HG03565 (cell line): ENCODE measurements around the gene EBF3.

Source experiments
- ATAC-seq: cut with Tn5 transposase; IDR thresholded peaks from one replicate; pipeline ENCODE4 v1.9.1; 2021; ENCODE audit warnings: mild to moderate bottlenecking, moderate library complexity; ENCODE audit not compliant: unreplicated experiment

EBF3 gene, protein sequence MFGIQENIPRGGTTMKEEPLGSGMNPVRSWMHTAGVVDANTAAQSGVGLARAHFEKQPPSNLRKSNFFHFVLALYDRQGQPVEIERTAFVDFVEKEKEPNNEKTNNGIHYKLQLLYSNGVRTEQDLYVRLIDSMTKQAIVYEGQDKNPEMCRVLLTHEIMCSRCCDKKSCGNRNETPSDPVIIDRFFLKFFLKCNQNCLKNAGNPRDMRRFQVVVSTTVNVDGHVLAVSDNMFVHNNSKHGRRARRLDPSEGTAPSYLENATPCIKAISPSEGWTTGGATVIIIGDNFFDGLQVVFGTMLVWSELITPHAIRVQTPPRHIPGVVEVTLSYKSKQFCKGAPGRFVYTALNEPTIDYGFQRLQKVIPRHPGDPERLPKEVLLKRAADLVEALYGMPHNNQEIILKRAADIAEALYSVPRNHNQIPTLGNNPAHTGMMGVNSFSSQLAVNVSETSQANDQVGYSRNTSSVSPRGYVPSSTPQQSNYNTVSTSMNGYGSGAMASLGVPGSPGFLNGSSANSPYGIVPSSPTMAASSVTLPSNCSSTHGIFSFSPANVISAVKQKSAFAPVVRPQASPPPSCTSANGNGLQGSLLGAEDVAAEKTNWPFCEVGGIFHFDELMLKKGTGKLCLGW

DNA sequence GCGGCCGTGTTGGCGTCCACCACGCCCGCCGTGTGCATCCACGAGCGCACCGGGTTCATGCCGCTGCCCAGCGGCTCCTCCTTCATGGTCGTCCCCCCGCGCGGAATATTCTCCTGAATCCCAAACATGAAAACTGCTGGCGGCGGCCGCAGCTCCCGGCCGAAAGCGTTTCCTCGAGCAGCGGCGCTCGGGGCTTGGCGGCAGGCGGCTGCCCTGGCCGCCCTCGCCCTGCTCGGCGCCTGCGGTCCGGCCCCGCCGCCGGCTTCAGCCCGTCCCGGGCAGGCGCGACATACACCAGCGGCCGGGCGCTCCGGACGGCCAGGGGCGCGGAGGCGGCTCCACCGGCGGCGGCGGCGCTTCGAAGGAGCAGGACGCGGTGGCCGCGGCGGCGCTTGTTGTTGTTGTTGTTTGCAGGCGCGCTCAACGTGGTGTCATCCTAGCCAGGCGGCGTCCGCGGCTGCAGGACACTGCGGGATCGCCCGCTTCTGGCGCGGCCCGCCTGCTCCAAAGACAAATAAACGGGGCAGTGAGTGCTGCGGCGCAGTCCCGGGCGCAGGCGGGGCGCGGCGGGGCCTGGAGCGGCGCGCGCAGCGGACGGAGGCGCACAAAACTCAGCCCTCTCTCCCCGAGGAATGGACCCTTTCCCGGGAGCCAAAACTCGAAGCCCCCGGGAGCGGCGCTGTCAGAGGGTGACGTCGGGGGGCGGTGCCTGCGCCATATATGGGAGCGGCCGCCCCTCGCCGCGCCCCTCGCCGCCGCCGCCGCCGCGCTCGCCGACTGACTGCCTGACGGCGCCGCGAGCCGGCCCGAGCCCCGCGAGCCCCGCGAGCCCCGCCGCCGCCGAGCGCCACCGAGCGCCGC is at the start of gene EBF3:
Gene EBF3, minus strand, starts transcription at position 634 of the 861 bp plus-strand sequence. Its CDS starts 506 bp downstream, at position 128.
- ATAC-seq: no peak

DNA sequence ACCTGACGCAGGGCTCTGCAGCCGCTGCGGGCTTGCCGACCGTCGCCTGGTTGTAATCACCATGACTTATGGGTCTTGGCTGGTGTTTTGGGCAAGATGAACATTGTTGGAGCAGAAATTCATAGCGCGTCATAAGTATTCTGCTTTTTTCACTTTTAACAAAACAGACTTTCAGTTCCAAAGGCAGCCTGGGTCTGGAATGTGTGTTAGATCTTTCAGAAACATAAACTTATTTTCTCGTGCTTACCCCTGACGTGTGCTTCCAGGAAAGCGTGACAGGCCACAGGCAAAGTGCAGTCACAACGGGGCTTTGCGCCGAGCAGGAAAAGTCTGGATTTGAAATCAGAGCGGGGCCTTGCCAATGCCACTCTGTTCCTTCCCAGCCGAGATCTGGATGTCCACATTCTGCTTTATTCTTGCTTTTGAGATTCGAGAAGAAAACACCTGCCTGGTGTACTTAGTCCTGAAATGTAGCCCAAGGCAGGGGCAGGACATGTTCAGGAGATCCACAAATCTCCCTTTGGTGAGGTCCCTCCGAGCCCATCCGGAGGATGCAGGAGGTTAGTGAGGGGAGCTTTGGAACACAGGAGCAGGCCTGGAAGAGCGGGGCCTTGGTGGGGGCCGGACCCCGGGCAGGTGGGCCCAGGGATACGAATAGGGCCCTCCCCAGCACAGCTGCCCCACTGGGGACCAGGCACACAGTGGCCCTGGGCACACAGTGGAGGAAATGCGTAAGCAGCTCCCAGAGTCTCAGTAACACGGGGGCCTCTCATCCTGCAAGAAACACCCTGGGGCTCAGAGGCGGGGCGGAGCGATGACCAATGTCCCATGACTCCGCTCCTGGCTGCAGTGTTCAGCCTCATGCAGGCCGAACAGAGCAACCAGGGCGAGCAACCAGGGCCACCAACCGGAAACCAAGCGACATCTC is 49.5 kb upstream of the EBF3 start:
- no peak for ATAC-seq

DNA sequence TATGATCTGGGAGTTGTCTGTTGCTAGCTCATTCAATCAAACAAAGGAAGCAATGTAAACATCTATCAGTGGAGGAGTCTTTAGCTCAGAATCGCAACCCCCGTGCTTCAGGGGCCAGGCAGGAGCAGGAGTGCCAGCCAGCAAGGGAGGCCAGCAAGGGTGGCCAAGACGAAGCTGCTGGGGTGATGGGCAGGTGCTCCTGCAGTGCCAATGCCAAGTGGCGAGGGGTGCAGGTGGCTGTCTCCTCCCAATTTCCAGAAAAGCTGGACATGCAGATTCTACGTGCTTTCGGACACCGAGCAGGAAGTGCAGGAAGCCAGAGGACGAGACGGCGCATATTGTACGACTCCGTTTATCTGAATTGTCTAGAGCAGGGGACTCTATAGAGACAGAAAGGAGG is 48.1 kb upstream of the EBF3 start:
- no peak for ATAC-seq

DNA sequence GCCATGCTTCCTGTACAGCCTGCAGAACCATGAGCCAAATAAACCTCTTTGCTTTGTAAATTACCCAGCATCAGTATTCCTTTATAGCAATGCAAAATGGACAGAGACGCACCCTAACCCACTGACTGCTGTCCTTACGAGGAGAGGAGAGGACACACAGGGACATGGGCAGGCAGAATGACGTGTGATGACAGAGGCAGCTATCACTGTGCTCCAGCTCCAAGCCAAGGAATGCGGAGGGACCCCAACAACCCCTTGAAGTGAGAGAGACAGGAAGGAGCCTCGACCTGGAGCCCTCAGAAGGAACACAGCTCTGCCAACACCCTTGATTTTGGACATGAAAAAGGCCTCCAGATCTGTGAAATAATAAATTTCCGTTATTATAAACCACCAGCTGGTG is 46.6 kb upstream of the EBF3 start:
- no peak for ATAC-seq

DNA sequence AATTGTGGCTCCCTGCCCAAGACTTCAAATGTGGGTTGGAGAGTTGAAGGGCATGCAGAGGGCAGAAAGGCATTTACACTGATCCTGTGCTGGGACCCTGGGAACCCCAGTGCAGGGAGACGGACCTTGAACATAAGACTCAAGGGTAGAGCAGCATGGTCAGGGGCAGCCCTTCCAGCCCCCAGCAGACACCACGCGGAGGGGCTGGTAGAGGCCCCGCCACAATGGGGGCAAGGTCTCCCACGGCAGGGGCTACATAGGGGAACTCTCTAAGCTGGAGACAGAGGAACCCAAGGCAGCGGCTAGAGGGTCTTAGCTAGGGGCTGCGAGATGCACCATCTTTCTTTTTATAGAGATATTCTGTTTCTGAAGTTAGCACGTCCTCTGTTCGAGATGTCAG is 45.2 kb upstream of the EBF3 start:
- ATAC-seq: no peak

DNA sequence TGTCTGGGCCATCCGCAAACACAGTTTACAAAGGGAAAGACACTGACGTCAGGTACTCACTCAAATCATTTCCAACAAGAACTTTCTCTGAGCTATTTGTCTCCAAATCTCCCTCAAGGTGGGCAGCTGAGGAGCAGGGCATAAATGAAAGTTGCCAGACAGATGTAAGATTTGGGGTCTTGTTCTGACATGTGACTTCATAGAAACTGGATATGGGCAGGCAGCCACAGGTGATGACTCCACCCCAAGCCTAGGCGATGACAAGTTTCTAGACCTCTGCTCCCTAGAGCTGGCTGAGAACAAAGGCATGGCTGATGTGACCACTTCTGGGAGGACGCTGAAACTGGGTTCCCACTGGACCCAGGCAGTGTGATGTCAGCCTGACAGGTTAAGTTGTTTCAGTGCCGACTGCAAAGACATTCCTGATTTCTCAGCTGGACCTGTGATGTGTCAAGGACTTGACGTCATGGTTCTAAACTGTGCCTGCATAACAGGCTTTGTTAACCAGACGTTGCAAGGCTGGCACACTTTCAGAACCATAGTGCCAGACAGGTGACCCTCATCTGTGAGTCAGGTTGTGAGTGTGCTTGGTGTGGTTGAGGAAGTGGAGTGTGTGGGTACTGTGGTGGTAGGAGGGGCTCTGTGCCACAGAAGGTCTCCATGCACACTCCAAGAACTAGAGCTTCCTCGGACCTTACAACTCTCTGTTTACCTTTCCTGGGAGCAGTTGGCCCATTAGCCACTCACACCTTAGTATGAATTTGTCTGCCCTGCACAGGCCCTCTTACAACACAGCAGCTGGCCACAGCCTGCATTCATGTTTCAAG is 39.9 kb upstream of the EBF3 start:
- no peak for ATAC-seq

DNA sequence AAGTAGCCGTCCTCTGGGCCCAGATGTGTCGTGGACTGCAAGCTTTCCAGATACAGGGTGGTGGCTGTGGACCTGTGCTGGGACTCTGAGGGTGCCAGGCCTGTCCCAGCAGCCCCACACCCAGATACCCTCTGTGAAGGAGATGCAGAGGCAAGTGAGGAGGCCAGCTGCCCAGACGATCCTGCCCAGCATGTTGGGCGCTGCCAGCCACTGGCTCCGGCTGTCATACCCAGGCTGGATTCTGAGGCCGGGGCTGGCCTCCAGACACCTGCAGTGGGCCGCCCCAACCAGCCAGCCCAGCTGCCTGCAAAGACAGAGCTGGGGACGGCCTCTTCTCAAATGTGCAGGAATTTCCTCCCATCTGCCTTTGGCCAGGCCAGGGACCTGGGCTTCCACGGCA is 39.1 kb upstream of the EBF3 start:
- no peak for ATAC-seq

DNA sequence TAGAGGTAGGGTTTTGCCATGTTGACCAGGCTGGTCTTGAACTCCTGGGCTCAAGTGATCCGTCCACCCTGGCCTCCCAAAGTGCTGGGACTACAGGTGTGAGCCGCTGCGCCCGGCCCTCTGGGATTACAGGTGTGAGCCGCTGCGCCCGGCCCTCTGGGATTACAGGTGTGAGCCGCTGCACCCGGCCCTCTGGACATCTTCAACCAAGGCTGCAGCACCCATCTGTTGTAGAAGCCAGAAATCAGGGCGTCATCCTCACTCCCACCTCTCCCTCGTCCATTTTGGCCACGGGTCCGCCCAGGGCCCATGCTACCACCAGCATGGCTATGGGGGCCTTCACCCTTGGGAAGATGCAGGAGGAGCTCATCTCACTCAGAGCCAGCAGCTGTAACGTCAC is 38.5 kb upstream of the EBF3 start:
- no peak for ATAC-seq

DNA sequence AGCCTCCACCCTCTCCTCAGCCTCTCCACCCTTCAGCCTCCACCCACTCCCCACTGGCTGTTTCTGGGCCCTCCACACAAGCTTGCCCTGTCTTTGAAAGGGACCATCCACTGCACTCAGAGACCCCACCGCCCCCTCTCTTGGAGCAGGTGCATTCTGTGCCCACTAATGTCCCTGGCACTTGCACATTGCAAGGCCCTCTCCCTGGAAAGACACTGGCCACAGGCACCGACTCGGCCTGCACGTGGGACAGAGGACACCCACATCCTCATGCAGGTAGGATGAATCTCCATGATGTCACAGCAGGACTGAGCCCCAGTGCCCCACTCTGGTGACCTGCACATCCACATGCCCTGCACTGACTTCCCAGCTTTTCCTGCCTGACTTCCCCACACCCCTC is 36.8 kb upstream of the EBF3 start:
- no peak for ATAC-seq

DNA sequence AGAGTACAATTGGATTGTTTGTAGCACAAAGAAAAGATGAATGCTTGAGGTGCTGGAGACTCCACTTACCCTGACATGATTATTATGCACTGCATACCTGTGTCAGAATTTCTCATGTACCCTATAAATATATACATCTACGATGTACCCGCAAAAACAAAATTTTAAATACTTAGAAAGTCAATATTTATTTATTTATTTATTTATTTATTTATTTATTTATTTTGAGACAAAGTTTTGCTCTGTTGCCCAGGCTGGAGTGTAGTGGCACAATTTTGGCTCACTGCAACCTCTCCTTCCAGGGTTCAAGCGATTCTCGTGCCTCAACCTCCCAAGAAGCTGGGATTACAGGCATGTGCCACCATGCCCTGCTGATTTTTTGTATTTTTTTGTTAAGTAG is 35.1 kb upstream of the EBF3 start:
- ATAC-seq: no peak

DNA sequence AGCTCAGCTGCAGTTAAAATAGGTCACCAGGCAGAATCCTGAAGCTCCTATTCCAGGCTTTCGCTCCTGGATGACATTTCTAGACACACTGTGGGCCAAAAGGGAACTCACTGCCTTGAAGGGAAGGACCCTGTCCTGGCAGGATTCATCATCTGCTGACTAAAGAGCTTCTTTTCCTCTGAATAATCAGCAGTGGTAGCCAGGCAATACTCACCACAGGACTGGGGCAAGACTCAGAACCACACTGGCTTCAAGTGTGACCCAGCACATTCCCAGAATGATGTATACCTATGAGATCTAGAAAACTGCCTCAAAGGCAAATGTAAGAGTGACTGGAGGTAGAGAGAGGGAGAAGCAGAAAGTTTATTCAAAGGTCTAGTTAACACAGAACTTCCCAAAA is 29.5 kb upstream of the EBF3 start:
- no peak for ATAC-seq

DNA sequence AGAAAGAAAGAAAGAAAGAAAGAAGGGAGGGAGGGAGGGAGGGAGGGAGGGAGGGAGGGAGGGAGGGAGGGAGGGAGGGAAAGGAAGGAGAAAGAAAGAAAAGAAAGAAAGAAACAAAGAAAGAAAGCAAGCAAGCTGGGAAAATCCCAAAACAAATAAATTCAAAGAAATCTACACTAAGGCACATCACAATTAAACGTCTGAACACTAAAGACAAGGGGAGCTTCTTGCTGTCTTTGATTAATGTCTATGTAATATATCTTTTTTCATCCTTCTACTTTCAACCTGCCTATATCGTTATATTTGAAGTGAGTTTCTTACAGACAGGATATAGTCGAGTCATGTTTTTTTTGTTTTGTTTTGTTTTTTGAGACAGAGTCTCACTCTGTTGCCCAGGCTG is 28.3 kb upstream of the EBF3 start:
- no peak for ATAC-seq

DNA sequence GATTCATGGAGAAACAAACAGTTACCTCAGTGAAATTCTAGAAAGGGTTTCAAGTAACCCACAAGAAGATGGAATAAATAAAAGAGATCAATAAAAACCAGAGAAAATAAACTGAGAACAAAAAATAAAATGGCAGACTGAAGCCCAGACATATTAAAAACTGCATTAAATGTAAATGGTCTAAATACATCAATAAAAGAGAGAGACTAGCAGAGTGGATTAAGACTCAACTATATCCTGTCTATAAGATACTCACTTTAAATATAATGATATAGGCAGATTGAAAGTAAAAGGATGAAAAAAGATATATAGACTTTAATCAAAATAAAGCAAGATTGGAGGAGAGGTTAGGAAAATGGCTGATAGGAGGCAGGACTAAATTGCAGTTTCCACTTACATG is 18.8 kb upstream of the EBF3 start:
- ATAC-seq: no peak

DNA sequence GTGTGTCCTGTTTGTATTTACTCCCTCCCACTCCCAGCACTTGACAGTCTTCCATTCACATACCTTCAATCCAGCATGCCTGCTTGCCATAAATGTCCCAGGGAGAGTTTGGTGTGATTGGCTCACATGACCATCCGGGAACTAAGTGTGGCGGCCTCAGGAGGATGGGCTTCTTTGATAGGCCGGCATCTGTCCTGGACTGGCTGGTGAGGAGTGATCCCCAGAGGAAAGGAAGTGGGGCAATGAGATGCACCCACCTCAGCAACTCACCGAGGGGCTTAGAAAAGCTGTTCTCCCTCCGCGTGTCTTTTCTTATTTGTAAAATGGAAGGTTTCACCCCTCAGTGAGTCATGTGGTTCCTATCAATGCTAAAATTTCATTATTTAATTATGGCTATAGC is 14.9 kb upstream of the EBF3 start:
- no peak for ATAC-seq

DNA sequence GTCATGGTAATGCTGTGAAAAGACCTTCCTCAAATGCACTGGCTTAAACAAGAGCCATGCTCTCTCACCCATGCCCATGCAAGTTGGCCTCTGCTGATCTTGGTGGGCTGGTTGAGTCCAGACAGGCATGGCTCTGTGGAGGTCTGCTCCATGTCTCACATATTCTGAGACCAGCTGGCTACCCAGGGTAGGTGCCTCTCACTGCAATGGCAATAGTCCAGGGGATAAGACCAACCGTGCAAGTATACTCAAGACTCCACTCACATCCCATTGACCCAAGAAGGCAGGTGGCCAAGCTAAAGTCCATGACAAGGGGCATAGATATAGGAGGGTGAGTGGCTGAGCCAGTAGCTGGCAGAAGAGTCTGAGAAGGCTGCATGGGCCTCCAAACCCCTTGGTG is 14.2 kb upstream of the EBF3 start:
- ATAC-seq: no peak

DNA sequence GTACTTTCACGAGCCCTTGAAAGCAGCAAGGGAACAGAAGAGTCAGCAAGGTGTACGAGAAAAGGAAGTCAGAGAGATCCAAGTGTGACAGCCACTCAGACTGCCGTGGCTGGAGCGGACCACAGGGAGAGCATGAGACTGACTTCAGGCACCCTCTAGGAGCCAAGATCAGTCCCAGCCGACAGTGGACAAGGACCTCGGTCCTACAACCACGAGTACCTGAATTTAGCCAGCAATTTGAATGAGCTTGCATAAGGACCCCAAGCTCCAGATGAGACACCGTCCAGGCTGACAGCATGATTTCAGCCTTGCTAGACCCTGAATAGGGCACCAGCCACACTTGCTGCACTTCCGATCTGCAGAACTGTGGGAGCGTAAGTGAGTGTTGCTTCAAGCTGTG is 13.7 kb upstream of the EBF3 start:
- ATAC-seq: no peak

DNA sequence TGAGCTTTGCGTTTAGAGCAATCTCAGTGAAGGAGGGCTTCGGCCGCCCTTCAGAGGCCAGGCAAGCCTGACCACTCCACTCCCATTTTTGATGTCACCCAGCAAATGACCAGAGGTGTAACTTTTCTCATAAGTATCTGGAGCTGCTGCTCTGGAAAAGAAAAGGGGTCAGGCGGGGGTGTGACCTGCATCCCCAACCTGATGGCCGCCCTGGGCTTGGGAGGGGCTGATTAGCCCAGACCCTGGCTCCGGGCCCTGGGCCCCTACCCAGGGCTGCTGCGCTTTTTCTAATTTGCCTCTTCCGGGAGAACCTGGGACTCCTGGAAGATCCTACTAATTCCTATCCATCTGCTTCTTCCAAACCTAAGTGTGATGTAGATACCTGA is 9.6 kb upstream of the EBF3 start:
- no peak for ATAC-seq

DNA sequence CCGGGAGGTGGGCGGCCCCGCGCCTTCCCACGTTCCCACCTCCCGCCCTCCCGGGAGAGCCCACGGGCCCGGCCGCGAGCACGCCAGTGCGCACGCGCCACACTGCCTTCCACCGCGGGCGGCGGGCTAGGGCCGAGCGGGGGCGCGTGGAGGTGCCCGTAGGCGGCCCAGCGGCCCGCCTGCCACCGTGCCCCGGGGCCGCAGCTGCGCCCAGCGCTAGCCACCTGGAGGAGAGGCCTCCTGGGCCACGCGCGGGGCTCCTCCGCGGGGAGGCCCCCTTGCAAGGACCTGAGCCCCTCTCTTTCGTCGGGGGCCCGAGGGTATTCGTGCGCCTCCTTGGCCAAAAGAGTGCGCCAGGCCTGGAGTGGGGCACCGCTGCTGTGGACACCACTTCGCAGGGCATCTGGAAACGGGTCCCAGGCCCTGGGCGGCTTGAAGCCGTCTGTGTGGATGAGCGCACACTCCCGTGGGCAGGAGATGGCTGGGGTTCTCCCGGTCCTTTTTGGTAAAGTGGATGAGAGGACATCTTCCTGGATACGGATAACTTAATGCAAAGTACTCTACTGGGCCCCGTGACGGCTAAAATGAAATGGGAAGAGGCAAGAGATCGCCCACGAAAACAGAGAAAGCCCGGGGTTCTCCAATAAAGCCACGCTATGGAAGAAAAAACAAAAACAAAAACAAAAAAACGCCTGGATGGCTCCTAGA is 9.0 kb upstream of the EBF3 start:
- no peak for ATAC-seq
